A673 (cell line): ENCODE data around the gene FHIT. TPM values are rescaled to one million over a fixed set of nuclear protein-coding genes. Genes with fewer than 3 reads are reported as not detected.

Experiments
- BruUV-seq: library from RNA; stranded (reverse); fragments of 400-500 nt; replicated peaks from 2 replicates; lab custom pipeline; 2021; lab: Mats Ljungman, UMichigan
- CTCF ChIA-PET: fragments of 300-600 bp; sonication (Branson Sonifier 250); formaldehyde crosslinking; loops from one replicate; lab custom pipeline; 2022; ENCODE audit warnings: antibody characterized with exemption; lab: Charles Lee
- POLR2A ChIA-PET: fragments of 300-600 bp; sonication (Branson Sonifier 250); formaldehyde crosslinking; loops from one replicate; lab custom pipeline; 2022; ENCODE audit warnings: antibody characterized with exemption; ENCODE audit not compliant: low non-redundant PET; lab: Charles Lee
- DNase-seq: peaks from one replicate; pipeline ENCODE4 v3.0.0-alpha.2; 2015; ENCODE audit warnings: low spot score
- H3K27ac ChIP-seq: fragments of 200-600 bp; sonication (generic); 2 replicates; pipeline ENCODE4 v1.5.1; 2016; ENCODE audit warnings: mixed run types, low read depth, mild to moderate bottlenecking, mixed read lengths, antibody characterized with exemption, low read length; ENCODE audit not compliant: poor library complexity, severe bottlenecking
- H3K27me3 ChIP-seq: fragments of 200-600 bp; sonication (generic); replicated peaks from 2 replicates; pipeline ENCODE4 v1.6.1; 2017; ENCODE audit warnings: mixed run types, low read depth, mild to moderate bottlenecking, mixed read lengths, antibody characterized with exemption, low read length; ENCODE audit not compliant: insufficient read depth, poor library complexity
- H3K36me3 ChIP-seq: fragments of 200-600 bp; sonication (generic); 2 replicates; pipeline ENCODE4 v1.6.1; 2016; ENCODE audit warnings: mixed run types, mild to moderate bottlenecking, mixed read lengths, antibody characterized with exemption, low read length; ENCODE audit not compliant: insufficient read depth, poor library complexity, severe bottlenecking
- H3K4me1 ChIP-seq: fragments of 200-600 bp; sonication (generic); 2 replicates; pipeline ENCODE4 v1.6.1; 2017; ENCODE audit warnings: mixed run types, mild to moderate bottlenecking, mixed read lengths, antibody characterized with exemption, low read length; ENCODE audit not compliant: insufficient read depth, poor library complexity, severe bottlenecking
- H3K4me3 ChIP-seq: fragments of 200-600 bp; sonication (generic); 2 replicates; pipeline ENCODE4 v1.5.1; 2016; ENCODE audit warnings: low read depth, mixed run types, mild to moderate bottlenecking, mixed read lengths, low read length; ENCODE audit not compliant: poor library complexity, severe bottlenecking
- H3K9me3 ChIP-seq: fragments of 200-600 bp; sonication (generic); 2 replicates; pipeline ENCODE4 v1.6.1; 2016; ENCODE audit warnings: mixed run types, low read depth, mild to moderate bottlenecking, mixed read lengths, antibody characterized with exemption, low read length; ENCODE audit not compliant: poor library complexity, severe bottlenecking
- EZH2 ChIP-seq: fragments of 200-600 bp; sonication (generic); IDR thresholded peaks from 2 replicates; pipeline ENCODE4 v1.6.1; 2017; ENCODE audit warnings: borderline replicate concordance, low read depth, mild to moderate bottlenecking, mixed read lengths, antibody characterized with exemption, low read length; ENCODE audit not compliant: poor library complexity, severe bottlenecking
- intact Hi-C: fragments of 100-400 bp; cut with micrococcal nuclease; formaldehyde crosslinking; loops from one replicate; pipeline ENCODE4 v1.10.0; 2022; ENCODE audit not compliant: unreplicated experiment
- total RNA-seq: library from RNA; stranded (reverse); gene quantifications from 2 replicates; pipeline ENCODE4 v1.2.3, GENCODE V29; 2021
- TF ChIP-seq, protein P1 (sequence below): fragments of 300-800, 200-600 bp; sonication (generic); conservative IDR thresholded peaks from 2 replicates; pipeline ENCODE4 v1.5.1; 2017; ENCODE audit warnings: low read depth, mild to moderate bottlenecking, antibody characterized with exemption, low read length, moderate library complexity, mixed read lengths

FHIT gene
- total RNA-seq, 1 experiment from 2014 or later = not detected

DNA sequence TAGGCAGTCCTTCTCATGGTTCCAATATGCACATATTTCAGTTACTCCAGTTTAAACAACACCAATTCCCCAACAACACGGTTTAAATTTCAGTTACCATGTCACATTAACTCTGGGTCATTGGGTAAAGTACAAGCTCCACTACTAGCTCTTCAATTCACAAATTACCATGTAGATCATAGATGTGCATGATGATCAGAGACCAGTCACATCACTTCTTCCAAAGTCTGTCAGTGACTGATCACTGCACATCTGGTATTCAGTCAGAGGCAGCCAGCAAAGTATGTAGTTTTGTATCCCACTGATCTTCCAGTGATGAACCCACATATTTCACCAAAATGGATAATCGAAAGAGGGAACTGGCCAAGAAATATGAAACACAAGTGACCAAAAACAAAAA is 1223.0 kb downstream of the FHIT start:
- H3K4me1 ChIP-seq = no peaks in the 10 kb centered on the region
- H3K9me3 ChIP-seq = no peaks in the 10 kb centered on the region
- ChIA-PET CTCF (no interaction called here), POLR2A (no interaction called here)
- H3K36me3 ChIP-seq = no peaks in the 10 kb centered on the region
- H3K27me3 ChIP-seq = no peaks in the 10 kb centered on the region
- no peak overlapping the region for H3K27ac ChIP-seq
- intact Hi-C loops = no loop called here
- H3K4me3 ChIP-seq = no peak overlapping the region
- no peak for DNase-seq
- TF ChIP-seq EZH2 = no peak
- no TSS peak for BruUV-seq

DNA sequence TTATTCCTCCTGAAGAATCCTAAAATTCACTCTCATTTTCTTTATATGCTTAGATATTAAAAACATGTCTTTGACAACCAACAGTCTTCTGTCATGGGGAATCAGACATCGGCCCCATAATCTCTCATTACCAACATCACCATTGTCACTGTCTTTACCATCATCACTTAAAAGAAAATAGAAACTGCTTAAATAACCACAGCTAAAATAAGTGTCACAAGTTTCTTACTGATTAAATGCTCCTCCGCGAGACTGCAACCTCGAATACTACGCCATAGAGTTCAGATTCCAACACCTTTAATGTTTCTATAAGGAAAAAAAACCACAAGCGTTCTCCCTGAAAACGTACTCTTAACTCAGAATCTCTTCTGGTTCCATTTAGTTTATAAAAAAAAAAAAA is 1223.9 kb downstream of the FHIT start:
- POLR2A ChIA-PET = no interaction called here
- no peaks in the 10 kb centered on the region for H3K4me1 ChIP-seq
- H3K36me3 ChIP-seq = no peaks in the 10 kb centered on the region
- CTCF ChIA-PET = no interaction called here
- no peak for DNase-seq
- no TSS peak for BruUV-seq
- H3K9me3 ChIP-seq = no peaks in the 10 kb centered on the region
- no peak overlapping the region for H3K27ac ChIP-seq
- TF ChIP-seq, protein P1, sequence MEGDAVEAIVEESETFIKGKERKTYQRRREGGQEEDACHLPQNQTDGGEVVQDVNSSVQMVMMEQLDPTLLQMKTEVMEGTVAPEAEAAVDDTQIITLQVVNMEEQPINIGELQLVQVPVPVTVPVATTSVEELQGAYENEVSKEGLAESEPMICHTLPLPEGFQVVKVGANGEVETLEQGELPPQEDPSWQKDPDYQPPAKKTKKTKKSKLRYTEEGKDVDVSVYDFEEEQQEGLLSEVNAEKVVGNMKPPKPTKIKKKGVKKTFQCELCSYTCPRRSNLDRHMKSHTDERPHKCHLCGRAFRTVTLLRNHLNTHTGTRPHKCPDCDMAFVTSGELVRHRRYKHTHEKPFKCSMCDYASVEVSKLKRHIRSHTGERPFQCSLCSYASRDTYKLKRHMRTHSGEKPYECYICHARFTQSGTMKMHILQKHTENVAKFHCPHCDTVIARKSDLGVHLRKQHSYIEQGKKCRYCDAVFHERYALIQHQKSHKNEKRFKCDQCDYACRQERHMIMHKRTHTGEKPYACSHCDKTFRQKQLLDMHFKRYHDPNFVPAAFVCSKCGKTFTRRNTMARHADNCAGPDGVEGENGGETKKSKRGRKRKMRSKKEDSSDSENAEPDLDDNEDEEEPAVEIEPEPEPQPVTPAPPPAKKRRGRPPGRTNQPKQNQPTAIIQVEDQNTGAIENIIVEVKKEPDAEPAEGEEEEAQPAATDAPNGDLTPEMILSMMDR = no peak
- no peak for TF ChIP-seq EZH2
- H3K27me3 ChIP-seq = no peaks in the 10 kb centered on the region
- H3K4me3 ChIP-seq = no peak overlapping the region
- intact Hi-C loops = no loop called here

DNA sequence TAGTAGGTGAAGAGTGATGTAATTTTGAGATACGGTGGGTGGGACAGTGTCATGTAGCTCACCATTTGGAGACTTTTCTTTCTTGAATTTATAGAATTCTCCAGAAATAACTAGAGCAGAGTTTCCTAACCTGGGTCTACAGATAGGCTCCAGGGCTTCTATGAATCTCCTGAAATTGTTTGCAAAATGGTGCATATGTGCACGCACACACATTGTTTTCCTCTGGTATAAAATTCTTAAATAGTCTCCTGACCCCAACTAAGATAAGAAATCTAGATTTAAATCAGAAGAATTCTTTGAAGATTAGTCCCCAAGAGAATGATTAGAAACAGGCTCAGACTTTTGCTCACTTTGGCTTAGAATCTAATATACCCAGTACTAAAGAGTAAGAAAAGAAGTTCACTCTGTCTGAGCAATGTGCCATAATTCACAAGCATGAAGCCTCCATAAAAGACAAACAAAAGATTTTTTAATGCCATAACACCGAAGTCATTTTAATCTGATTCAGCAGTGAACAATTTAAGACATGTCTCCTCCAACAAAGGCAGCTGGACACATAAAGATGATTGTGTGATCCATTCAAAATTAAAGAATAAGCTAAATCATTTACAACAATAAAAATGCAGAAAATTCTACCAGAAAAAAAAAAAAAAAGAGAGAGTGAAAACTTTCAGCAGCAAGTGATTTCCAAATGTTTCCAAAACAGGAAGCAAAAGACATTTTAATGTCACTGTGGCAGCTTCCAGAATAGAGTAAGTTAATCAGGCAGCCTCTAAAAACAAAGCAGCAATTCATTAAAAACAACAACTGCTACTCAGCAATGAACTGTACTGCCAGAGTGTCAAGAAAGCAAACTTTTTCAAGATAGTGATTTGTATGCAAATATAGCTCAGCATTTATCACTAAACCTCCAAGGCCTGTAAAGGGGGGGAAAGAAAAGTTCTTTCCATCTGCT is 1225.9 kb downstream of the FHIT start:
- TF ChIP-seq, protein P1 = no peak
- TF ChIP-seq EZH2 = no peak
- Histone ChIP-seq H3K4me1 (no peaks in the 10 kb centered on the region), H3K36me3 (no peaks in the 10 kb centered on the region), H3K4me3 (no peak overlapping the region), H3K9me3 (no peaks in the 10 kb centered on the region), H3K27ac (no peak overlapping the region), H3K27me3 (no peaks in the 10 kb centered on the region)
- intact Hi-C loops = no loop called here
- ChIA-PET POLR2A (no interaction called here), CTCF (no interaction called here)
- DNase-seq = no peak
- BruUV-seq = no TSS peak
